GM12878 (cell line): ENCODE results near the gene NDUFV2. TPM values are rescaled to one million over a fixed set of nuclear protein-coding genes. Genes with fewer than 3 reads are reported as not detected.

Source experiments
- ATAC-seq: fragments of 200-7000 bp; cut with Tn5 transposase; 3 replicates; pipeline ENCODE4 v1.9.1; 2020; ENCODE audit warnings: mild to moderate bottlenecking, moderate library complexity
- BruUV-seq: library from RNA; stranded (reverse); fragments of 400-500 nt; replicated peaks from 2 replicates; lab custom pipeline; 2021; lab: Mats Ljungman, UMichigan
- CTCF ChIA-PET: fragments of 300-600 bp; sonication (Branson Sonifier 250); formaldehyde crosslinking; extraction: SDS; loops from one replicate; lab custom pipeline; 2021; ENCODE audit warnings: inconsistent platforms; lab: Yijun Ruan, JAX
- POLR2A ChIA-PET: fragments of 350-600 bp; formaldehyde crosslinking; extraction: SDS; loops from one replicate; lab custom pipeline; 2021; ENCODE audit warnings: inconsistent platforms; lab: Charles Lee
- RAD21 ChIA-PET: fragments of 300-600 bp; sonication (Branson Sonifier 250); formaldehyde crosslinking; loops from one replicate; lab custom pipeline; 2023; ENCODE audit warnings: antibody characterized with exemption; ENCODE audit not compliant: unreplicated experiment; lab: Charles Lee
- SMC1A ChIA-PET: fragments of 300-600 bp; sonication (Branson Sonifier 250); formaldehyde crosslinking; loops from one replicate; lab custom pipeline; 2023; ENCODE audit not compliant: unreplicated experiment, uncharacterized antibody; lab: Charles Lee
- DNase-seq: peaks from one replicate; pipeline ENCODE4 v3.0.0-alpha.2; 2011; ENCODE audit warnings: low read depth, low spot score
- FAIRE-seq: peaks from 3 replicates; lab custom pipeline; 2011; peaks lifted over from hg19 to GRCh38; lab: Jason Lieb, UNC
- H2AFZ ChIP-seq: 2 replicates; pipeline ENCODE4 v1.6.0; 2011; ENCODE audit warnings: low read depth, low read length, control low read depth; ENCODE audit not compliant: control insufficient read depth
- H3K27ac ChIP-seq: 2 replicates; pipeline ENCODE4 v1.5.1; 2011; ENCODE audit warnings: control low read depth; ENCODE audit not compliant: control insufficient read depth, insufficient read depth
- H3K27me3 ChIP-seq, 2 experiments: replicated peaks in 1 of 2; 2 replicates each; pipeline versions ENCODE4 v1.6.0 to v1.6.1; 2011; ENCODE audit warnings: low read length in 1 of 2; ENCODE audit not compliant: control insufficient read depth in 2 of 2, insufficient read depth in 2 of 2
- H3K36me3 ChIP-seq, 2 experiments: 2 replicates each; pipeline ENCODE4 v1.5.1; 2011; ENCODE audit warnings: low read length in 1 of 2; ENCODE audit not compliant: control insufficient read depth in 2 of 2, insufficient read depth in 2 of 2
- H3K4me1 ChIP-seq: 2 replicates; pipeline ENCODE4 v1.6.1; 2011; ENCODE audit warnings: mild to moderate bottlenecking, low read length, moderate library complexity, mixed read lengths; ENCODE audit not compliant: control insufficient read depth, insufficient read depth
- H3K4me2 ChIP-seq: 2 replicates; pipeline ENCODE4 v1.6.0; 2011; ENCODE audit warnings: control low read depth; ENCODE audit not compliant: control insufficient read depth, insufficient read depth
- H3K4me3 ChIP-seq: fragments of 200-600 bp; sonication (generic); 2 replicates; pipeline ENCODE4 v1.5.1; 2016
- H3K79me2 ChIP-seq: 2 replicates; pipeline ENCODE4 v1.6.0; 2011; ENCODE audit warnings: low read length; ENCODE audit not compliant: control insufficient read depth, insufficient read depth
- H3K9ac ChIP-seq: 2 replicates; pipeline ENCODE4 v1.8.0; 2011; ENCODE audit warnings: low read length, control low read depth, mixed read lengths; ENCODE audit not compliant: control insufficient read depth, insufficient read depth
- H3K9me3 ChIP-seq: replicated peaks from 3 replicates; pipeline ENCODE4 v1.5.1; 2011; ENCODE audit warnings: mild to moderate bottlenecking, low read length; ENCODE audit not compliant: control insufficient read depth, insufficient read depth
- H4K20me1 ChIP-seq: 2 replicates; pipeline ENCODE4 v1.6.0; 2011; ENCODE audit not compliant: control insufficient read depth, insufficient read depth
- BACH1 ChIP-seq: fragments of 450-650 bp; IDR thresholded peaks from 2 replicates; pipeline ENCODE4 v1.6.1; 2017; ENCODE audit warnings: mild to moderate bottlenecking, borderline replicate concordance
- CREB1 ChIP-seq: IDR thresholded peaks from 2 replicates; pipeline ENCODE4 v1.6.1; 2012; ENCODE audit warnings: low read depth, mild to moderate bottlenecking, inconsistent platforms
- EGR1 ChIP-seq, 2 experiments: IDR thresholded peaks; 1 replicate in 1 of 2; 2 replicates in 1 of 2; pipeline ENCODE4 v1.6.1; 2011 to 2012; ENCODE audit warnings: low read depth in 2 of 2, low read length in 2 of 2, borderline replicate concordance in 1 of 2, mild to moderate bottlenecking in 1 of 2, moderate library complexity in 1 of 2
- ESRRA ChIP-seq: IDR thresholded peaks from 2 replicates; pipeline ENCODE4 v1.6.1; 2012; ENCODE audit warnings: mild to moderate bottlenecking, low read length, improper control_type of control experiment
- EZH2 ChIP-seq: IDR thresholded peaks from 2 replicates; pipeline ENCODE4 v1.6.1; 2012; ENCODE audit warnings: low read depth, mild to moderate bottlenecking, control low read depth, inconsistent platforms, low read length, borderline replicate concordance; ENCODE audit not compliant: control insufficient read depth
- NRF1 ChIP-seq: conservative IDR thresholded peaks from 2 replicates; pipeline ENCODE4 v1.6.1; 2011; ENCODE audit warnings: mild to moderate bottlenecking, low read depth, low read length, improper control_type of control experiment
- WGBS: methylation state at CpG from one replicate; pipeline ENCODE4 v1.1.6; 2016; ENCODE audit warnings: low lambda C conversion rate; ENCODE audit not compliant: insufficient replicate concordance, insufficient coverage; ENCODE audit errors: missing lambda C conversion rate; 5-methylcytosine and 5-hydroxymethylcytosine counted together
- in situ Hi-C: fragments of 300-500 bp; cut with MboI; formaldehyde crosslinking; loops from 9 replicates; pipeline ENCODE4 v1.14.3; 2018; ENCODE audit warnings: mixed read lengths
- intact Hi-C: fragments of 100-400 bp; cut with micrococcal nuclease; formaldehyde crosslinking; loops from one replicate; pipeline ENCODE4 v1.14.2; 2022; ENCODE audit not compliant: unreplicated experiment
- polyA plus RNA-seq, 11 experiments: library from polyadenylated mRNA; depleted of rRNA in 4 of 11; unstranded in 6 of 11; stranded (reverse) in 5 of 11; fragments of >200 nt; fragmentation: Nextera tagmentation in 4 of 11; fragmentation: Illumina TruSeq in 1 of 11; extraction: Ambion mirVana in 4 of 11; extraction: Trizol in 1 of 11; gene quantifications; 1 replicate in 1 of 11; 2 replicates in 10 of 11; pipeline versions ENCODE4 v1.2.1 to v1.2.3, GENCODE V29; 2011 to 2016; ENCODE audit warnings: inconsistent platforms in 2 of 11, missing spikeins in 2 of 11, low read depth in 1 of 11
- total RNA-seq, 4 experiments: library from RNA; depleted of rRNA in 3 of 4; stranded (reverse); fragments of >200 nt in 3 of 4; fragmentation: Illumina TruSeq in 1 of 4; extraction: Trizol in 1 of 4; gene quantifications; 2 replicates each; pipeline versions ENCODE4 v1.2.1 to v1.2.3, GENCODE V29; 2013 to 2021
- TF ChIP-seq, protein P1 (sequence below): fragments of 450-650 bp; IDR thresholded peaks from 2 replicates; pipeline ENCODE4 v1.6.1; 2017; ENCODE audit warnings: mild to moderate bottlenecking, moderate library complexity
- TF ChIP-seq, protein P2 (sequence below): fragments of 450-650 bp; IDR thresholded peaks from 2 replicates; pipeline ENCODE4 v1.6.1; 2017; ENCODE audit warnings: mild to moderate bottlenecking, low read depth, inconsistent platforms; ENCODE audit not compliant: poor library complexity, severe bottlenecking

Gene NDUFV2
- total and polyA plus RNA-seq, 10 of the 15 experiments (the other 5 are each of a cell fraction or from before 2014, with no cell fraction given): 236 to 590 (median 321) TPM

DNA sequence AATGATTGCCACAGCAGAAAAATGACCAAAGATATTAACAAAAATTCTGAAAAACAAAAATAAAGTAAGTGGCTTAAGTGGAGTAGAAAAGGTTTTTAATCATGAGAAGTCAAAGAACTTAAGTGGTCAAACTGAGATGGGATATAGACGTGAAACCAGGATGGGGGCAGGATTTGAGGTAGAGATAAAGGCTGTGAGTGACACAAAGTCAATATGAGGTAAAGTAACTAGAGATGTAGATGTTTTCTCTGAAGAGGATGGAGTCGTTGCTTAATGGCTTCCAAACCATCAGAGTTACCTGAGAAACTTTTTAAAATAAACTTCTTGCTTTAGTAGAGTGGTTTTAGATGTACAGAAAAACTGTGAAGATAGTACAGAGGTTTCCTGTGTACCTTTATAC, 55.3 kb downstream of the NDUFV2 start:
- RAD21 ChIA-PET: interaction anchor here (1.5 kb wide), 1 partner anchor 53 kb away, joined by 3 read pairs; no protein-coding TSS in a partner anchor
- TF ChIP-seq BACH1 (no peak), EGR1 (IDR thresholded peaks at IDR 0.05; ENCODE audit: borderline replicate concordance in 1 of 2, low read depth in 2 of 2, low read length in 2 of 2) (no peak)
- TF ChIP-seq, all 136 proteins: peak for 0
- intact Hi-C loops (no loop called here), in situ Hi-C loops (loop anchor here (10.0 kb wide), 1 partner anchor 163 kb away; no protein-coding TSS in a partner anchor)
- no TSS peak for BruUV-seq
- Histone ChIP-seq H3K9ac (no peak overlapping the region), H4K20me1 (no peaks in the 10 kb centered on the region; the same call in 1 of the 2 replicates), H3K36me3 (peaks cover 0 to 4% of the 10 kb centered on the region in 2 experiments), H3K4me1 (no peaks in the 10 kb centered on the region), H3K9me3 (peaks cover 9% of the 10 kb centered on the region), H3K27me3 (no peaks in the 10 kb centered on the region), H3K79me2 (peaks cover 74% of the 10 kb centered on the region), H2AFZ (no peak overlapping the region), H3K4me2 (no peak overlapping the region), H3K4me3 (no peak overlapping the region), H3K27ac (no peak overlapping the region)
- POLR2A ChIA-PET: no interaction called here
- 51% methylated on average over 2 of the region's 2 CpGs for WGBS
- ATAC-seq (no peak), DNase-seq (no peak), FAIRE-seq (no peak)
- CTCF ChIA-PET: no interaction called here
- SMC1A ChIA-PET: no interaction called here

DNA sequence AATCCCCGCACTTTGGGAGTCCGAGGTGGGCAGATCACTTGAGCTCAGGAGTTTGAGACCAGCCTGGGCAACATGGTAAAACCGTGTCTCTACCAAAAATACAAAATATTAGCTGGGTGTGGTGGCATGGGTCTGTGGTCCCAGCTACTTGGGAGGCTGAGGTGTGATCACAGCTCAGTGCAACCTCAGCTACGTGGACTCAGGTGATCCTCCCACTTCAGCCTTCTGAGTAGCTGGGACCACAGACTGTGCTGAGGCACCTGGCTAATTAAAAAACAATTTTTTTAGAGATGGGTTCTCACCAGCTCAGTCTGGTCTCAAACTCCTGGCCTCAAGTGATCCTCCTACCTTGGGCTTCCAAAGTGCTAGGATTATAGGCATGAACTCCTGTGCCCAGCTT, 57.5 kb downstream of the NDUFV2 start:
- Histone ChIP-seq H3K4me2 (no peak overlapping the region), H3K27ac (no peak overlapping the region), H4K20me1 (no peaks in the 10 kb centered on the region; the same call in 1 of the 2 replicates), H3K27me3 (no peaks in the 10 kb centered on the region), H3K79me2 (peaks cover 66% of the 10 kb centered on the region), H3K9me3 (peaks cover 17% of the 10 kb centered on the region), H3K4me3 (no peak overlapping the region), H2AFZ (no peak overlapping the region), H3K4me1 (no peaks in the 10 kb centered on the region), H3K9ac (no peak overlapping the region), H3K36me3 (peaks cover 0 to 2% of the 10 kb centered on the region in 2 experiments)
- CTCF ChIA-PET: interaction anchor here (0.9 to 1.8 kb wide), 6 partner anchors 11 to 463 kb away, joined by 3 to 8 read pairs (median 4); no protein-coding TSS in a partner anchor
- RAD21 ChIA-PET: no interaction called here
- intact Hi-C loops: no loop called here
- POLR2A ChIA-PET: interaction anchor here (0.5 to 0.6 kb wide), 3 partner anchors 68 to 638 kb away, joined by 3 read pairs; no protein-coding TSS in a partner anchor
- DNase-seq (no peak), ATAC-seq (no peak), FAIRE-seq (no peak)
- SMC1A ChIA-PET: interaction anchor here (1.0 to 2.6 kb wide), 6 partner anchors 11 to 355 kb away, joined by 3 to 9 read pairs (median 4); no protein-coding TSS in a partner anchor
- in situ Hi-C loops: no loop called here
- 96% methylated on average over 4 of the region's 4 CpGs for WGBS
- no TSS peak for BruUV-seq
- no peak for TF ChIP-seq NRF1
- TF ChIP-seq, protein P1, sequence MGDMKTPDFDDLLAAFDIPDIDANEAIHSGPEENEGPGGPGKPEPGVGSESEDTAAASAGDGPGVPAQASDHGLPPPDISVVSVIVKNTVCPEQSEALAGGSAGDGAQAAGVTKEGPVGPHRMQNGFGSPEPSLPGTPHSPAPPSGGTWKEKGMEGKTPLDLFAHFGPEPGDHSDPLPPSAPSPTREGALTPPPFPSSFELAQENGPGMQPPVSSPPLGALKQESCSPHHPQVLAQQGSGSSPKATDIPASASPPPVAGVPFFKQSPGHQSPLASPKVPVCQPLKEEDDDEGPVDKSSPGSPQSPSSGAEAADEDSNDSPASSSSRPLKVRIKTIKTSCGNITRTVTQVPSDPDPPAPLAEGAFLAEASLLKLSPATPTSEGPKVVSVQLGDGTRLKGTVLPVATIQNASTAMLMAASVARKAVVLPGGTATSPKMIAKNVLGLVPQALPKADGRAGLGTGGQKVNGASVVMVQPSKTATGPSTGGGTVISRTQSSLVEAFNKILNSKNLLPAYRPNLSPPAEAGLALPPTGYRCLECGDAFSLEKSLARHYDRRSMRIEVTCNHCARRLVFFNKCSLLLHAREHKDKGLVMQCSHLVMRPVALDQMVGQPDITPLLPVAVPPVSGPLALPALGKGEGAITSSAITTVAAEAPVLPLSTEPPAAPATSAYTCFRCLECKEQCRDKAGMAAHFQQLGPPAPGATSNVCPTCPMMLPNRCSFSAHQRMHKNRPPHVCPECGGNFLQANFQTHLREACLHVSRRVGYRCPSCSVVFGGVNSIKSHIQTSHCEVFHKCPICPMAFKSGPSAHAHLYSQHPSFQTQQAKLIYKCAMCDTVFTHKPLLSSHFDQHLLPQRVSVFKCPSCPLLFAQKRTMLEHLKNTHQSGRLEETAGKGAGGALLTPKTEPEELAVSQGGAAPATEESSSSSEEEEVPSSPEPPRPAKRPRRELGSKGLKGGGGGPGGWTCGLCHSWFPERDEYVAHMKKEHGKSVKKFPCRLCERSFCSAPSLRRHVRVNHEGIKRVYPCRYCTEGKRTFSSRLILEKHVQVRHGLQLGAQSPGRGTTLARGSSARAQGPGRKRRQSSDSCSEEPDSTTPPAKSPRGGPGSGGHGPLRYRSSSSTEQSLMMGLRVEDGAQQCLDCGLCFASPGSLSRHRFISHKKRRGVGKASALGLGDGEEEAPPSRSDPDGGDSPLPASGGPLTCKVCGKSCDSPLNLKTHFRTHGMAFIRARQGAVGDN: no peak
- no peak for TF ChIP-seq EZH2
- no peak for TF ChIP-seq ESRRA
- TF ChIP-seq, protein P2, sequence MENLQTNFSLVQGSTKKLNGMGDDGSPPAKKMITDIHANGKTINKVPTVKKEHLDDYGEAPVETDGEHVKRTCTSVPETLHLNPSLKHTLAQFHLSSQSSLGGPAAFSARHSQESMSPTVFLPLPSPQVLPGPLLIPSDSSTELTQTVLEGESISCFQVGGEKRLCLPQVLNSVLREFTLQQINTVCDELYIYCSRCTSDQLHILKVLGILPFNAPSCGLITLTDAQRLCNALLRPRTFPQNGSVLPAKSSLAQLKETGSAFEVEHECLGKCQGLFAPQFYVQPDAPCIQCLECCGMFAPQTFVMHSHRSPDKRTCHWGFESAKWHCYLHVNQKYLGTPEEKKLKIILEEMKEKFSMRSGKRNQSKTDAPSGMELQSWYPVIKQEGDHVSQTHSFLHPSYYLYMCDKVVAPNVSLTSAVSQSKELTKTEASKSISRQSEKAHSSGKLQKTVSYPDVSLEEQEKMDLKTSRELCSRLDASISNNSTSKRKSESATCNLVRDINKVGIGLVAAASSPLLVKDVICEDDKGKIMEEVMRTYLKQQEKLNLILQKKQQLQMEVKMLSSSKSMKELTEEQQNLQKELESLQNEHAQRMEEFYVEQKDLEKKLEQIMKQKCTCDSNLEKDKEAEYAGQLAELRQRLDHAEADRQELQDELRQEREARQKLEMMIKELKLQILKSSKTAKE: no peak
- TF ChIP-seq CREB1: no peak
